Measurements from ENCODE around the gene LIN37.
"Not testable (repeated sequence)": the region's sequence is repeated elsewhere in the genome, so short reads cannot be mapped to it uniquely, and the experiment has no call there.

The LIN37 gene

DNA sequence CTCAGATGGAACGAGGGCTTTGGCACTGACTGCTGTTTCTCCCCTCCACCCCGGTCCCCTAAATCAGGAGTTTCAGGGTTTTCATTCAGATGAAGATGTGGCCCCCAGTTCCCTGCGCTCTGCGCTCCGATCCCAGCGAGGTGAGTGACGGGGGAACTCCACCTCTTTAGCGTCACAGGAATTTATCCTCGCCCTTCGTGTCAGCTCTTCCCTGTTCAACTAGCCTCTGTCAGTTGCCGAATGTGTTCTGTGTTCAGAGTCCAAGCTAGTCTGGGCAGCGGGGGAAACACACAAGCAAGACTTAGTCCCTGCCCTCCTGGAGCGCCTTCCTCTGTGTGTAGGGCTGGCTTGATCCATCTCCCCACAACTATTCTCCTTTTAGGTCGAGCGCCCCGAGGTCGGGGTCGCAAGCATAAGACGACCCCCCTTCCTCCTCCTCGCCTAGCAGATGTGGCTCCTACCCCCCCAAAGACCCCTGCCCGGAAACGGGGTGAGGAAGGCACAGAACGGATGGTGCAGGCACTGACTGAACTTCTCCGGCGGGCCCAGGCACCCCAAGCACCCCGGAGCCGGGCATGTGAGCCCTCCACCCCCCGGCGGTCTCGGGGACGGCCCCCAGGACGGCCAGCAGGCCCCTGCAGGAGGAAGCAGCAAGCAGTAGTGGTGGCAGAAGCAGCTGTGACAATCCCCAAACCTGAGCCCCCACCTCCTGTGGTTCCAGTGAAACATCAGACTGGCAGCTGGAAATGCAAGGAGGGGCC, 28.8 kb upstream of the LIN37 start:
- DNase-seq (ENCODE audit: low read depth in 2 of 2): no peak

DNA sequence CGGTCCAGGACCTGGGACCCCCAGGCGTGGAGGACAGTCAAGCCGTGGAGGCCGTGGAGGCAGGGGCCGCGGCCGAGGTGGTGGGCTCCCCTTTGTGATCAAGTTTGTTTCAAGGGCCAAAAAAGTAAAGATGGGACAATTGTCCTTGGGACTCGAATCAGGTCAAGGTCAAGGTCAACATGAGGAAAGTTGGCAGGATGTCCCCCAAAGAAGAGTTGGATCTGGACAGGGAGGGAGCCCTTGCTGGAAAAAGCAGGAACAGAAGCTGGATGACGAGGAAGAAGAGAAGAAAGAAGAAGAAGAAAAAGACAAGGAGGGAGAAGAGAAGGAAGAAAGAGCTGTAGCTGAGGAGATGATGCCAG, 28.2 kb upstream of the LIN37 start:
- DNase-seq (ENCODE audit: low read depth in 2 of 2): no peak

DNA sequence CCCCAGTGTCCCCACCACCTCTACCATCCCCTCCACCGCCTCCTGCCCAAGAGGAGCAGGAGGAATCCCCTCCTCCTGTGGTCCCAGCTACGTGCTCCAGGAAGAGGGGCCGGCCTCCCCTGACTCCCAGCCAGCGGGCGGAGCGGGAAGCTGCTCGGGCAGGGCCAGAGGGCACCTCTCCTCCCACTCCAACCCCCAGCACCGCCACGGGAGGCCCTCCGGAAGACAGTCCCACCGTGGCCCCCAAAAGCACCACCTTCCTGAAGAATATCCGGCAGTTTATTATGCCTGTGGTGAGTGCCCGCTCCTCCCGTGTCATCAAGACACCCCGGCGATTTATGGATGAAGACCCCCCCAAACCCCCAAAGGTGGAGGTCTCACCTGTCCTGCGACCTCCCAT, 27.7 kb upstream of the LIN37 start:
- DNase-seq (ENCODE audit: low read depth in 2 of 2): no peak

DNA sequence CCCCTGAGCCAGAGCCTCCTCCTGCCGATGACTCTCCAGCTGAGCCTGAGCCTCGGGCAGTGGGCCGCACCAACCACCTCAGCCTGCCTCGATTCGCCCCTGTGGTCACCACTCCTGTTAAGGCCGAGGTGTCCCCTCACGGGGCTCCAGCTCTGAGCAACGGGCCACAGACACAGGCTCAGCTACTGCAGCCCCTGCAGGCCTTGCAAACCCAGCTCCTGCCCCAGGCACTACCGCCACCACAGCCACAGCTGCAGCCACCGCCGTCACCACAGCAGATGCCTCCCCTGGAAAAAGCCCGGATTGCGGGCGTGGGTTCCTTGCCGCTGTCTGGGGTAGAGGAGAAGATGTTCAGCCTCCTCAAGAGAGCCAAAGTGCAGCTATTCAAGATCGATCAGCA, 27.0 kb upstream of the LIN37 start:
- DNase-seq (ENCODE audit: low read depth in 2 of 2): no peak

DNA sequence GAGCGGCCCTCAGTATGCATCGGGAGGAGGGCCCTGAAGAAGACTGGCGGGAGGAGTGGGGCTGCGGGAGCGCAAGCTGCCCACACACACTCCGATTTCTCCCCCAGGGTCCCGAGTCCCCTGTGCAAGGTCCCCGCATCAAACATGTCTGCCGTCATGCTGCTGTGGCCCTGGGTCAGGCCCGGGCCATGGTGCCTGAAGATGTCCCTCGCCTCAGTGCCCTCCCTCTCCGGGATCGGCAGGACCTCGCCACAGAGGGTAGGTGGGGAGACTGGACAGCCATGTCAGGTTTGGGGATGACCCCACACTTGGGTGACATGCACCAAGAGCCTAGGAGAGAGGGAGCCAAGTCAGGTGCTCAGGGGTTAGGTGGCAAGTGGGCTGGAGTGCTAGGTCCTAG, 25.9 kb upstream of the LIN37 start:
- DNase-seq (ENCODE audit: low read depth in 2 of 2): no peak

DNA sequence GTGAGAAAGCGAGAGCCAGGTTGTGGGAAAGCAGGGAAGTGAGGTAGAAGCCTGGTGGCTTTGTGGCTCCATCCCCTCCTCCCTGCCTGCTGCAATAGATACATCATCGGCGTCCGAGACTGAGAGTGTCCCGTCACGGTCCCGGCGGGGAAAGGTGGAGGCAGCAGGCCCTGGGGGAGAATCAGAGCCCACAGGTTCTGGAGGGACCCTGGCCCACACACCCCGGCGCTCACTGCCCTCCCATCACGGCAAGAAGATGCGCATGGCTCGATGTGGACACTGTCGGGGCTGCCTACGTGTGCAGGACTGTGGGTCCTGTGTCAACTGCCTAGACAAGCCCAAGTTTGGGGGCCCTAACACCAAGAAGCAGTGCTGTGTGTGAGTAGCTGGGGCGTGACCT, 25.5 kb upstream of the LIN37 start:
- DNase-seq (ENCODE audit: low read depth in 2 of 2): no peak

DNA sequence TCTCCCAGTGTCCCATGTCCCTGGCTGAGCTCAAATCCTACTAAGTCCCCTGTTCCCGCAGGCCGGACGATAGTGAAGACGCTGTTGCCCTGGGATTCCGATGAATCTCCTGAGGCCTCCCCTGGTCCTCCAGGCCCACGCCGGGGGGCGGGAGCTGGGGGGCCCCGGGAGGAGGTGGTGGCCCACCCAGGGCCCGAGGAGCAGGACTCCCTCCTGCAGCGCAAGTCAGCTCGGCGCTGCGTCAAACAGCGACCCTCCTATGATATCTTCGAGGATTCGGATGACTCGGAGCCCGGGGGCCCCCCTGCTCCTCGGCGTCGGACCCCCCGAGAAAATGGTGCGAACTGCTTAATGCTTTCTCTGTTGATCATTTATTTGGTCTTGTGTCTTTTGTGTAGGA, 24.7 kb upstream of the LIN37 start:
- no peak for DNase-seq (ENCODE audit: low read depth in 2 of 2)

DNA sequence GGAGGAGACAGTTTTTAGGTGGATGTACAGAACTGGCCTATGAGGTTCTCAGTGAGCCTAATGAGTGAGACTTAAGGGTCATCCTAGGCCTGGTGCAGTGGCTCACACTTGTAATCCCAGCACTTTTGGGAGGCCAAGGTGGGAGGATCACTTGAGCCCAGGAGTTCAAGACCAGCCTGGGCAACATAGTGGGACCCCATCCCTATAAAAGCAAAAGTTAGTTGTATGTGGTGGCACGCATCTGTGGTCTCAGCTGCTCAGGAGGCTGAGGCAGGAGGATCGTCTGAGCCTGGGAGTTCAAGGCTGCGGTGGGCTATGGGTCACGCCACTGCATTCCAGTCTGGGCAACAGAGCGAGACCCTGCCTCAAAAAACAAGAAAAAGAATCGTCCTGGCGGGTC, 24.2 kb upstream of the LIN37 start:
- DNase-seq (ENCODE audit: low read depth in 2 of 2): not testable (repeated sequence)

DNA sequence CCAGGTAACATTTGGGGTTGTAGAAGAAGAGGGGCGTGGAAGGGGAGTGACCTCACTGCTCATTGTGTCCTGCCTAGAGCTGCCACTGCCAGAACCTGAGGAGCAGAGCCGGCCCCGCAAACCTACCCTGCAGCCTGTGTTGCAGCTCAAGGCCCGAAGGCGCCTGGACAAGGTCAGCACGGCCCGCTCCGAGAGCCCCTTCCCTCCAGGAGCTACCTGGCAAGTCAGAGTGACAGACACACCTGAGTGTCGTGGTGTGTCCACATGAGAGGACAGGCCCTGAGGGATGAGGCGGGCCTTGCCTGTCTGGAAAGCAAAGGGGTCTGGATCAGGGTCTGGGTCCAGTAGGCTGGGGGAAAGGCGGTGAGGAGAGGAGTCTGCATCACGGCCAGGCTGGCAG, 23.8 kb upstream of the LIN37 start:
- DNase-seq (ENCODE audit: low read depth in 2 of 2): no peak

DNA sequence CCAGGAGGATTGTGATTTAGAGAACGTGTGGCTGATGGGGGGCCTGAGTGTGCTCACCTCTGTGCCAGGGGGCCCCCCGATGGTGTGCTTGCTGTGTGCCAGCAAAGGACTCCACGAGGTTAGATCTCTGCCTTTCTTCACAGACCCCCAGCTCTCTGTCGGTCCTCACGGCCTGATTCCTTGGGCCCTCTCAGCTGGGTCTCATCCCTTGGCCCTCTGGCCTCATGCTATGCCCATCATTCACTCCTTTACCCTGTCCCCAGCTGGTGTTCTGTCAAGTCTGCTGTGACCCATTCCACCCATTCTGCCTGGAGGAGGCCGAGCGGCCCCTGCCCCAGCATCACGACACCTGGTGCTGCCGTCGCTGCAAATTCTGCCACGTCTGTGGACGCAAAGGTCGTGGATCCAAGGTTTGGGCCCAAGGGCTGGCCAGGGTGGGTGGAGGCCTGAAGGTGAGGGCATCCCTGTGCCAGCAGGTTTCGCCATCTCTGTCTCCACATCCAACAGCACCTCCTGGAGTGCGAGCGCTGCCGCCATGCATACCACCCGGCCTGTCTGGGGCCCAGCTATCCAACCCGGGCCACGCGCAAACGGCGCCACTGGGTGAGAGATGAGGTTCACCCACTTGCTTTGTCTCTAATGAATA, 23.0 kb upstream of the LIN37 start:
- no peak for DNase-seq (ENCODE audit: low read depth in 2 of 2)

DNA sequence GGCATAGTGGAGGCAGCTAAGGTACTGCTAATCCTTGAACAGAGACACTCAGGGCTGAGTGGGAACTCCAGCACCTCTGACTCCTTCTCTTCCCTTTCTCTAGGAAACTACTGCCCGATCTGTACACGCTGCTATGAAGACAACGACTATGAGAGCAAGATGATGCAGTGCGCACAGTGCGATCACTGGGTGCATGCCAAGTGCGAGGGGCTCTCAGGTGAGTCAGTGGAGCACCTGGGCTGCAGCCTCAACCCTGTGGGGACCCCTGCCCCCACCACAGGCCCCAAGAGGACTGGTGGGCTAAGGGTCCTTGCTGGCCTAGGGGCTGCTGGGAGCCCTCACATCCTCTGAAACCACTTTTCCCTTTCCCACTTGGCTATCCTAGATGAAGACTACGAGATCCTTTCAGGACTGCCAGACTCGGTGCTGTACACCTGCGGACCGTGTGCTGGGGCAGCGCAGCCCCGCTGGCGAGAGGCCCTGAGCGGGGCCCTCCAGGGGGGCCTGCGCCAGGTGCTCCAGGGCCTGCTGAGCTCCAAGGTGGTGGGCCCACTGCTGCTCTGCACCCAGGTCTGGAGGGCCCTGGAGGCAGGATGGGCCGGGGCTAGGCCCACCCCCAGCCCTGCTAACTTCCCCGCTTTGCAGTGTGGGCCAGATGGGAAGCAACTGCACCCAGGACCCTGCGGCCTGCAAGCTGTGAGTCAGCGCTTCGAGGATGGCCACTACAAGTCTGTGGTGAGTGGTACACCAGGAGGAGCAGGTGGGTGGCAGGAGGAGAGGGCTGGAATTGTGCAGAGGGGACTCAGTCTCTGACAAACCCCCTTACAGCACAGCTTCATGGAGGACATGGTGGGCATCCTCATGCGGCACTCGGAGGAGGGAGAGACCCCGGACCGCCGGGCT, 21.1 kb upstream of the LIN37 start:
- DNase-seq (ENCODE audit: low read depth in 2 of 2): no peak

DNA sequence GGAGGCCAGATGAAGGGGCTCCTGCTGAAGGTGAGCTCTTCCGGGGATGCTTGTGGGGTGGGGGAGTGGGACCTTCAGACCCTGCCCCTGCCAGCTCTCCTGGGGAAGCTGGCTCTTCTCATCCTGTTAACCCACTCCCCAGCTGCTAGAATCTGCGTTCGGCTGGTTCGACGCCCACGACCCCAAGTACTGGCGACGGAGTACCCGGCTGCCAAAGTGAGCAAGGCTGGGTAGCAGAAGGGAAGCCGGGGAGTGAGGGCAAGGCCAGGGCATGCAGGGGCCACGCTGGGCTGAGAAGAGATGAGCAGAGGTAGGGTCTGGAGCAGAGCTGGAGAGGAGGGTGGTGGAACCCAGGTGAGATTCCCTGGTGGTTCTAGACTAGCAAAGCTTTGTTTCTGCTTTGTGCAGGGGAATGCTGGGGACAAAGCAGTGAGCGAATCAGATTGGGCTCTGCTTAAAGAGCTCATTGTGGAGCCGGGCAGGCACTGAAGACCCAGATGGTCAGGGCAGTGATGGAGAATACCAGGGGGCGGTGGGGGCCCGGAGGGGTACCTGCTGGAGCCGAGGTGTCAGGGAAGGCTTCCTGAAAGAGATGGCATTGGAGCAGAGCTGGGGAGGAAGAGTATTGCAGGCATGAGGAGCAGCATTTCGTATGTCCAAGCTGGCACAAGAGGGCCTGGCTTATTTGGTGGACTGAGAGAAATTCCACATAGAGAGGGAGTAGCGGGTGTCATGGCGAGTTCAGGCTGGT, 20.2 kb upstream of the LIN37 start:
- no peak for DNase-seq (ENCODE audit: low read depth in 2 of 2)

DNA sequence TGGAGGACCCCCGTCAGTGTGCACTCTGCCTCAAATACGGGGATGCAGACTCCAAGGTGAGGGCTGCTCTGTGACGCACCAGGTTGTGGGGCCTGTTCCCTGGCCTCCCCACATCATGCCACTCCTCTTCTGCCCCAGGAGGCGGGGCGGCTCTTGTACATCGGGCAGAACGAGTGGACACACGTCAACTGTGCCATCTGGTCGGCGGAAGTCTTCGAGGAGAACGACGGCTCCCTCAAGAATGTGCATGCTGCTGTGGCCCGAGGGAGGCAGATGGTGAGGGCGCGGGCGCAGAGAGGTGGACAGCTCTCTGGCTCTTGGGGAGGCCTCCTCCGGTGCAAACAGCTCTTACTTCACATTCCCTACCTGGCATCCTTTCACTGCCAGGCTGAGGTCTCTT, 19.4 kb upstream of the LIN37 start:
- DNase-seq (ENCODE audit: low read depth in 2 of 2): no peak

DNA sequence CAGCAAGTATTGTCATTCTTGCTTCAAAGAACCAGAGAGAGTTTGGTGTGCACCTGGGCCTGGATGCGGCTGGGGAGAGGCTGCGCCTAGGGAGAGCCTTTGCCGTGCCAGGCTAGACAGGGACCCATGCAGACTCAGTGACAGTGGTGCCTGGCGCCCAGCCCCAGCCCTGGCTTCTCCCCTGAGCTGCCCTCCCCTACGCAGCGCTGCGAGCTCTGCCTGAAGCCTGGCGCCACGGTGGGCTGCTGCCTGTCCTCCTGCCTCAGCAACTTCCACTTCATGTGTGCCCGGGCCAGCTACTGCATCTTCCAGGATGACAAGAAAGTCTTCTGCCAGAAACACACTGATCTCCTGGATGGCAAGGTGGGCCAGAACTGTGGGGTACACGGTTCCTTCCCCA, 18.6 kb upstream of the LIN37 start:
- DNase-seq (ENCODE audit: low read depth in 2 of 2): no peak

DNA sequence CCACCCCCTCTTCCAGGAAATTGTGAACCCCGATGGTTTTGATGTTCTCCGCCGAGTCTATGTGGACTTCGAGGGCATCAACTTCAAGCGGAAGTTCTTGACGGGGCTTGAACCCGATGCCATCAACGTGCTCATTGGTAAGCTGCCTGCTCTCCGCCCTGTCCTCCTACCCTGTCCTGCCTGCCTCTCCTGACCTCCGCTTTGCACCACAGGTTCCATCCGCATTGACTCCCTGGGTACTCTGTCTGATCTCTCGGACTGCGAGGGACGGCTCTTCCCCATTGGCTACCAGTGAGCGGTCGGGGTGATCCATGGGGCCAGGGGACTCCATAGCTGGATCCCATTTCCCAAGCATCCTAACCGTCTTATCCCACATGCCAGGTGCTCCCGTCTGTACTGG, 18.1 kb upstream of the LIN37 start:
- no peak for DNase-seq (ENCODE audit: low read depth in 2 of 2)

DNA sequence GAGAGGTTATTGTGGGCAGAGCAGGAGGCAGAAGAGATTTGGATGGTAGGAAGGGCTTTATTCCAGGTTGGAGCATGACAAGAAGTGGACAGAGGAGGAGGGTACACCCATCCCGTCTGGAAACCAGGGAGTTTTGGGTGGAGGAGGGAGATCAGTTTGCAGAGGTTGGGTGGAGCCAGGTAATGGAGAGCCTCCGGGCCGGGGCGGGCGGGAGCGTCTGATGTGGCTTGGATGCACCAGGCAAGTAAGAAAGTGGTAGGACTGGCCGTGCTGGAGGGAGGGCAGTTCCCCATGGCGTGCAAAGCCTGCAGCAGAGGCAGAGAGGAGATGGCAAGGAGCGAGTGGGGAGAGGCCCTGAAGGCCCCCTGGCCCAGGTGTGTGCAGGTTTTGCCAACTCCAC, 17.0 kb upstream of the LIN37 start:
- DNase-seq (ENCODE audit: low read depth in 2 of 2): no peak

DNA sequence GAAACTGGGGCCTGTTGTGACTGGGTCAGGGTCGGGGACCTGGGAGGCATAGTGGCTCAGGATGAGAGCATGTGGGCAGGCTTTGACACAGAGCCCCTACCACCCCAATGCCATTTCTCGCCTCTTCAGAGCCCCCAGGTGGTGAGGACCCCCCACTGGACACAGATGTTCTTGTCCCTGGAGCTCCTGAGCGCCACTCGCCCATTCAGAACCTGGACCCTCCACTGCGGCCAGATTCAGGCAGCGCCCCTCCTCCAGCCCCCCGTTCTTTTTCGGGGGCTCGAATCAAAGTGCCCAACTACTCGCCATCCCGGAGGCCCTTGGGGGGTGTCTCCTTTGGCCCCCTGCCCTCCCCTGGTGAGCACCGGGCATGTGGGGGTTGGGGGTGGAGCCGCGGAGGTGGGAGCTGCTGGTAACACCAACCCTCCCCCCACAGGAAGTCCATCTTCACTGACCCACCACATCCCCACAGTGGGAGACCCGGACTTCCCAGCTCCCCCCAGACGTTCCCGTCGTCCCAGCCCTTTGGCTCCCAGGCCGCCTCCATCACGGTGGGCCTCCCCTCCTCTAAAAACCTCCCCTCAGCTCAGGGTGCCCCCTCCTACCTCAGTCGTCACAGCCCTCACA, 16.5 kb upstream of the LIN37 start:
- DNase-seq (ENCODE audit: low read depth in 2 of 2): no peak

DNA sequence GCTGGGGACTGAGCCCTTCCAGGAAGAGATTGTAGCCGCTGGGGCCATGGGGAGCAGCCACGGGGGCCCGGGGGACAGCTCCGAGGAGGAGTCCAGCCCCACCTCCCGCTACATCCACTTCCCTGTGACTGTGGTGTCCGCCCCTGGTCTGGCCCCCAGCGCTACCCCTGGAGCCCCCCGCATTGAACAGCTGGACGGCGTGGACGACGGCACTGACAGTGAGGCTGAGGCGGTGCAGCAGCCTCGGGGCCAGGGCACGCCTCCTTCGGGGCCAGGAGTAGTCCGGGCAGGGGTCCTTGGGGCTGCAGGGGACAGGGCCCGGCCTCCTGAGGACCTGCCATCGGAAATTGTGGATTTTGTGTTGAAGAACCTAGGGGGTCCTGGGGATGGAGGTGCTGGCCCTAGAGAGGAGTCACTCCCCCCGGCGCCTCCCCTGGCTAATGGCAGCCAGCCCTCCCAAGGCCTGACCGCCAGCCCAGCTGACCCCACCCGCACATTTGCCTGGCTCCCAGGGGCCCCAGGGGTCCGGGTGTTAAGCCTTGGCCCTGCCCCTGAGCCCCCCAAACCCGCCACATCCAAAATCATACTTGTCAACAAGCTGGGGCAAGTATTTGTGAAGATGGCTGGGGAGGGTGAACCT, 15.7 kb upstream of the LIN37 start:
- no peak for DNase-seq (ENCODE audit: low read depth in 2 of 2)

DNA sequence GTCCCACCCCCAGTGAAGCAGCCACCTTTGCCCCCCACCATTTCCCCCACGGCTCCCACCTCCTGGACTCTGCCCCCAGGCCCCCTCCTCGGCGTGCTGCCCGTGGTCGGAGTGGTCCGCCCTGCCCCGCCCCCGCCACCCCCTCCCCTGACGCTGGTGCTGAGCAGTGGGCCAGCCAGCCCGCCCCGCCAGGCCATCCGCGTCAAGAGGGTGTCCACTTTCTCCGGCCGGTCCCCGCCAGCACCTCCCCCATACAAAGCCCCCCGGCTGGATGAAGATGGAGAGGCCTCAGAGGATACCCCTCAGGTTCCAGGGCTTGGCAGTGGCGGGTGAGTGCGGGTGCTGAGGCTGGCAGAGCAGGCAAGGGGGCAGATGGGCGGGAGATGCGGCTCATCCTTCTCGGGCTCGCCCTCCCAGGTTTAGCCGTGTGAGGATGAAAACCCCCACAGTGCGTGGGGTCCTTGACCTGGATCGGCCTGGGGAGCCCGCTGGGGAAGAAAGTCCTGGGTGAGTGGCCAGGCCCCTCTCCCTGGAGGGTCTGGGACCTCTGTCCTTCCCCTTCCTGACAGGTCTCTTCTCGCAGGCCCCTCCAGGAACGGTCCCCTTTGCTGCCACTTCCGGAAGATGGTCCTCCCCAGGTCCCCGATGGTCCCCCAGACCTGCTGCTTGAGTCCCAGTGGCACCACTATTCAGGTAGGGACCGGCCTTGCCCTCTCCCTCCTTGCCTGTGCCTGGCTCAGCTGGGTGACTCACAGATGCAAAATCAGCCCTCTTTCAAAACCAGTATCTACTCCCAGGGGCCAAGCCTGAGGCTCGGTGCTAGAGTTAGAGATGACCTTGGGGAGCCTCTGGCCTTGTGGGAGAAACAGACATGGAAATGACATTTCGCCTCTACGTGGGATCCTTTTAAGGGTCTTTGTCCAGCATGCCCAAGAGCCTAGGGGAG, 14.9 kb upstream of the LIN37 start:
- no peak for DNase-seq (ENCODE audit: low read depth in 2 of 2)

DNA sequence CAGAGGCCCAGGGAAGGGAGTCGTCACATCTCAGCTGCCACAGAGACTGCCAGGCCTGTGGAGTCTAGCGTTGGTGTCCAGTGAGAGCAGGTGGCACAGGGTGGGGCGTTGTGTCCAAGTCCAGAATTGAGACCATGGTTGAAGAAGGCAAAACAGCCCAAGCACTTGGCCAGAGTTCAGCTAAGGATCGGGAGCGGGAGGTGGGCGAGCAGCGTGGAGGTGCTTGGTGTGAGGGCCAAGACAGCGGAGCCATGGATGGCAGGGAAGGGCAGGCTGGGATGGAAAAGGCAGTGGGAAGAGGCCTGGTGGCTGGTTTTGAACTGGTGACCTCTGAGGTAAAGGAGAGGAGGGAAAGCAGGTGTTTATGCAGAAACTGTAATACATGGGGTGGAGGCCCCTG, 14.1 kb upstream of the LIN37 start:
- no peak for DNase-seq (ENCODE audit: low read depth in 2 of 2)

All from stimulated activated CD8-positive, alpha-beta memory T cell treated with anti-CD3 and anti-CD28 coated beads, Interleukin-2, amount 100 ng/mL, for 1 hour (primary cell).